Measurements from ENCODE around the gene HPS6.
A peak's percentile ranks its signal among the peaks of the same experiment; 100 is the strongest.

The HPS6 gene

DNA sequence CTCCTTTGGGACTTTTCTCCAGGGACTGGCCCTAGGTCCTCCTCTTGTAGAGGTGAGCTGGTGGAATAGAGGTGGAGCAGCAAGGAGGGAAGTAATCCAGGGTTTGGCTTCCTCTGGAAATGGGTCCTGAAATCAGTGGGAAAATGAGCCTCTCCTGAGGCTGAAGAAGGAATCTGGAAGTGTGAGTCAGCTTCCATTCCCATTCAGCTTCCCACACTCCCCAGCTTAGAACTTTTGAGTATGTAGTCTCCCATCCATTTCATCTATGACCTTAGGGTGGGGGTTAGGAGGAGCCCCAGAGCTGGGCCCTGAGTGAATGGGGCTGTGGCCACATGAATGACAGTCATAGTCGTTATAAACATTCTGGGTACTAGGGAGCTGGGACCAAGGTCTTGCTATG, 37.3 kb downstream of the HPS6 start:
- no peak for DNase-seq (ENCODE audit: low read depth)
- TF ChIP-seq, protein P1, sequence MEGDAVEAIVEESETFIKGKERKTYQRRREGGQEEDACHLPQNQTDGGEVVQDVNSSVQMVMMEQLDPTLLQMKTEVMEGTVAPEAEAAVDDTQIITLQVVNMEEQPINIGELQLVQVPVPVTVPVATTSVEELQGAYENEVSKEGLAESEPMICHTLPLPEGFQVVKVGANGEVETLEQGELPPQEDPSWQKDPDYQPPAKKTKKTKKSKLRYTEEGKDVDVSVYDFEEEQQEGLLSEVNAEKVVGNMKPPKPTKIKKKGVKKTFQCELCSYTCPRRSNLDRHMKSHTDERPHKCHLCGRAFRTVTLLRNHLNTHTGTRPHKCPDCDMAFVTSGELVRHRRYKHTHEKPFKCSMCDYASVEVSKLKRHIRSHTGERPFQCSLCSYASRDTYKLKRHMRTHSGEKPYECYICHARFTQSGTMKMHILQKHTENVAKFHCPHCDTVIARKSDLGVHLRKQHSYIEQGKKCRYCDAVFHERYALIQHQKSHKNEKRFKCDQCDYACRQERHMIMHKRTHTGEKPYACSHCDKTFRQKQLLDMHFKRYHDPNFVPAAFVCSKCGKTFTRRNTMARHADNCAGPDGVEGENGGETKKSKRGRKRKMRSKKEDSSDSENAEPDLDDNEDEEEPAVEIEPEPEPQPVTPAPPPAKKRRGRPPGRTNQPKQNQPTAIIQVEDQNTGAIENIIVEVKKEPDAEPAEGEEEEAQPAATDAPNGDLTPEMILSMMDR (IDR thresholded peaks at IDR 0.05; ENCODE audit: control insufficient read depth, extremely low read depth, insufficient read depth), result no peak
- H3K4me3 ChIP-seq (ENCODE audit: low read depth, low read length), result no peak overlapping the region

DNA sequence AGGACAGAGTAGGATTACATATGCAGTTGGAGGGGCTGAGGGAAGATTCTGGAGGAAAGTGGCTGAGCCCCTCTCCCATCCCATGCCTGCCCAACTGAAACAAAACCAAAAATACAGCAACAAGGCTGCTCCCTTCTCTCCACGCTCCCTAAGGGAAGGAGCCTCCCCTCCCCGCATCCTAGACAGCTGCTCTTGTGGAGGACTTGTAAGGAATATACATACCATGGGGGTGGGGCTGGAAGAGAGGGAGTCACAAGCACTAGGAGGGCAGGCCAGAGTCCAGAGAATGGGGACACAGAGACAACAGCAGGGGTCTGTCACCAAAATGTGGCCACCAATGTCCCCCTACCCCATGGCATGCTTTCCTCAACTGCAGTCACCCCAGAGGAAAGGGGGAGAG, 41.8 kb downstream of the HPS6 start:
- no peak for DNase-seq (ENCODE audit: low read depth)
- TF ChIP-seq, protein P1 (IDR thresholded peaks at IDR 0.05; ENCODE audit: control insufficient read depth, extremely low read depth, insufficient read depth), result no peak
- H3K4me3 ChIP-seq (ENCODE audit: low read depth, low read length), result no peak overlapping the region

DNA sequence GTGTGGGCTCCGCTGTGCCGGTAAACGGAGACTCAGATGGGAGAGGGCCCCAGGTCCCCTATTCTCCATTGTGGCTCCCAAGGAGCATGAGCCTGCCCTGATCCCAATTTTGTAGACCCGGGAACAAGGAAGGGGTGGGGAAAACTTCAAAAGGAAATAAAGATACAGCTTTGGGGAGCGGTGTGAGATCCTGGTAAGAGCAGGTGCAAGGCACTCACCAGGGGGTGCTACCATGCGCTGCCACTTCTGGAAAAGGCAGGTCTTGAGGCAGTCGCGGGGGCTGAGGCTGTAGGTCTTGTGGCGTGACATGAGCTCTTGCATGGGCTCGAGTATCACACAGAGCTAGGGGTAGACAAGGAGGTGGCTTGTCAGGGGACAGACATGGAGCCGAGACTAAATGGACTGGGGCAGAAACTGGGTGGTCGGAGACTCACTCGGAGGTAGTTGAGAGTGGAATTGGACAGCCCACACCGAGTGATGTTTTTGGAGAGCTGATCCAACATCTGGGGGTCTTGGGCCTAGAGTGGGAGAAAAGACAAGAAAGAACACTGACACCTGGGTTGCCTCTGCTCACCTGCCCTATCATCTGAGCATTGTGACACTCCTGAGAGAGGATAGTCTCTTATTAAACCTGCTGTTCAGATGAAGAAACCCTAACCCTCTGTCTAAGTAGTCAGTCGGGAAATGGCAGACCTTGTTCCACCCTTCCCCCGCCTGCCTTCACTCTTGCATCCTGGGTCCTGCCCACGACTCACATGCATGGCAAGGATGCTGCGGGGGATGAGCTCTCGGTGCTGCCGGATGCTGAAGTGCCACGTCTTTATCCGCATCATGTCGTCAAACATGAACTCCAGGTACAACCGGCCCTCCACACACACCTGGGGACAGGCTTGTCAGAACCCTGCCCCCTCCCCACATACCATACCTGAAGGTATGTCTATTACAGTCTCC, 44.3 kb downstream of the HPS6 start:
- H3K4me3 ChIP-seq (ENCODE audit: low read depth, low read length), result no peak overlapping the region
- TF ChIP-seq, protein P1 (IDR thresholded peaks at IDR 0.05; ENCODE audit: control insufficient read depth, extremely low read depth, insufficient read depth), result no peak
- DNase-seq (ENCODE audit: low read depth), result no peak

DNA sequence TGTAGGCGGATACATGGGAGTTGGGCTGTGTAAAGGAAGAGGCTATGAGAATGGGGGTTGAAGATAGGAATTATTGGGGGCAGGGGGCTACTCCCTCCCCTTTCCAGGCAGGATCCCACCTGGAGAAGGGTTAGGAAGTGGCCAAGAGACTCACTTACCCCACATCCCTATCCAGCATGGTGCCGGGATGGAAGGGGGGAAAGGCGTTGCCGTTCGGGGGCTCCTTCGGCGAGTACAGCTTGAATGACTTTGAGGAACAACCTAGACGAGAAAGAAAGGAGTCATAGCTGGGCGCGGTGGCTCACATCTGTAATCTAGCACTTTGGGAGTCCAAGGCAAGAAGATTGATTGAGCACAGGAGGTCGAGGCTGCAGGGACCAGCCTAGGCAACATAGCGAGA, 46.1 kb downstream of the HPS6 start:
- H3K4me3 ChIP-seq (ENCODE audit: low read depth, low read length), result no peak overlapping the region
- TF ChIP-seq, protein P1 (IDR thresholded peaks at IDR 0.05; ENCODE audit: control insufficient read depth, extremely low read depth, insufficient read depth), result no peak
- DNase-seq (ENCODE audit: low read depth), result no peak

DNA sequence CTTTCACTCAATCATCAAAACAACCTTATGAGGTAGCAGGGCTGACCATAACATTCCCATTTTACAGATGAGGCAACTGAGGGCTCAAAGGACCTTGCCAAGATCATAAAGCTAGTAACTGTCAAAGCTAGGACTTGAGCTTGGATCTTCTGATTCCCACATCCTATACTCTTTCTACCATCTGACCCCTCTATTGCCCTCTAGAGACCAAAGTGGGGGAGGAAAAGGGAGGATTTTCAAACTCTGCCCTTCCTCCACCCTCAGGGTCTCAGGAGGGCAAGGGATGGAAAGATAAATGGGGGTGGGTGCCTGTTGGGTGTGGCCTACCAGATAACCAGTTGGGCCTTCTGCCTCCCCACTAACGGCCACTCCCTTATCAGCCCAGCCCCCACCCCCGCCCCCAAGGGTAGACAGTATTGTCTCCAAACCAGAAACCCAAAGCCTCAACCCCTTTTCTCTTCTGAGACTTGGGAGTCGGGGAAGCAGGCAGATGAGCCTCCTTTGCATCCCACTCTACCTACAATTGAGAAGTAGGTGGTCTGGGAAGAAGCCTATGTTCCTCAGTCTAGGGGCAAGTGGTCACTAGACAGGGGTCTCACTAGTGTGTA, 47.2 kb downstream of the HPS6 start:
- TF ChIP-seq, protein P1 (IDR thresholded peaks at IDR 0.05; ENCODE audit: control insufficient read depth, extremely low read depth, insufficient read depth), result peak; percentile 3; the same call in 1 of the 2 replicates
- no peak overlapping the region for H3K4me3 ChIP-seq (ENCODE audit: low read depth, low read length)
- DNase-seq (ENCODE audit: low read depth), result no peak

DNA sequence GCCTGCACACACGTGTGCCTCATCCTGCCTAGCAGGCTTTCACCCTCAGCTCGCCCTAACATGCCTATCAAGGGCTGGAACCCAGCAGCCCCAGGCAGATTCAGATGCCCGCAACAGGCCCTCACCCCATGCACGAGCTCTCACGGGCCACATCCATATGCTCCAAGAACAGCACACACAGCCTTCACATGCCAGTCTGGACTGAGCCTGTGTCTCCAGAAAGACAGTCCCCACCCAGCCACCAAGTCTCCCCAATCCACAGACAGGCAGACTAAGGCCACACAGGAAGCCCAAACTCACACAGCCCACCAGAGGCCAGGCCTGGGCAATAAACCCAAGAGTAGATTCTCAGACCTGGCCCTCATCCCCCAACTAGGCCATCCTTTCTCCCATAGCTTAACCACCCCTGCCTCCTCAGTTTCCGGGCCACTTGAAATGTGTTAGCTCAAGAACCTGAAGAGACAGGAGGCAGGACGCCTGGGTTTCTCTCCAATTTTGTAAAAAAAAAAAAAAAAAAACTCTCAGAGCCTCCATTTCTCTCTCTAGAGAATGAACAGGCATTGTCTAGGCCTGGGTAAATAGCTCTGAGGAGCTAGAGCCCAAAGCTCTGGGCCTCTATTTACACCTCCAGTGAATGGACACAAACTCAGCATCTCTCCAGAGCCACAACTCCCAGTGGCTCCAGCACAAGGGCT, 48.3 kb downstream of the HPS6 start:
- no peak for DNase-seq (ENCODE audit: low read depth)
- peak overlapping the region; percentile 81 for H3K4me3 ChIP-seq (ENCODE audit: low read depth, low read length)
- TF ChIP-seq, protein P1 (IDR thresholded peaks at IDR 0.05; ENCODE audit: control insufficient read depth, extremely low read depth, insufficient read depth), result no peak
